Prostate gland (tissue), 2 donors: ENCODE results near the gene PER1.

ENCODE experiments used
- POLR2A ChIP-seq: fragments of 450-650 bp; IDR thresholded peaks from one replicate; pipeline ENCODE4 v1.6.1; 2016; ENCODE audit warnings: antibody characterized with exemption, mild to moderate bottlenecking
- TF ChIP-seq, protein P1 (sequence below), 4 experiments: fragments of 200-600 bp in 2 of 4; fragments of 450-650 bp in 2 of 4; sonication (generic) in 2 of 4; IDR thresholded peaks; 1 replicate in 3 of 4; 2 replicates in 1 of 4; pipeline ENCODE4 v1.5.1; 2016 to 2019; ENCODE audit warnings: antibody characterized with exemption in 4 of 4, mild to moderate bottlenecking in 2 of 4, moderate library complexity in 2 of 4

- TF ChIP-seq, protein P1, sequence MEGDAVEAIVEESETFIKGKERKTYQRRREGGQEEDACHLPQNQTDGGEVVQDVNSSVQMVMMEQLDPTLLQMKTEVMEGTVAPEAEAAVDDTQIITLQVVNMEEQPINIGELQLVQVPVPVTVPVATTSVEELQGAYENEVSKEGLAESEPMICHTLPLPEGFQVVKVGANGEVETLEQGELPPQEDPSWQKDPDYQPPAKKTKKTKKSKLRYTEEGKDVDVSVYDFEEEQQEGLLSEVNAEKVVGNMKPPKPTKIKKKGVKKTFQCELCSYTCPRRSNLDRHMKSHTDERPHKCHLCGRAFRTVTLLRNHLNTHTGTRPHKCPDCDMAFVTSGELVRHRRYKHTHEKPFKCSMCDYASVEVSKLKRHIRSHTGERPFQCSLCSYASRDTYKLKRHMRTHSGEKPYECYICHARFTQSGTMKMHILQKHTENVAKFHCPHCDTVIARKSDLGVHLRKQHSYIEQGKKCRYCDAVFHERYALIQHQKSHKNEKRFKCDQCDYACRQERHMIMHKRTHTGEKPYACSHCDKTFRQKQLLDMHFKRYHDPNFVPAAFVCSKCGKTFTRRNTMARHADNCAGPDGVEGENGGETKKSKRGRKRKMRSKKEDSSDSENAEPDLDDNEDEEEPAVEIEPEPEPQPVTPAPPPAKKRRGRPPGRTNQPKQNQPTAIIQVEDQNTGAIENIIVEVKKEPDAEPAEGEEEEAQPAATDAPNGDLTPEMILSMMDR (IDR thresholded peaks at IDR 0.05), result no peak
- TF ChIP-seq POLR2A, result no peak
Measured at GRCh38 chr17:8148560-8148959, 3.6 kb downstream of the PER1 start.
